ACC112 (cell line): ENCODE results near the gene IFI30.

Experiments used
- H2AFZ ChIP-seq: fragments of 200-600 bp; sonication (generic); one replicate; pipeline ENCODE4 v1.6.0; 2017; ENCODE audit warnings: antibody characterized with exemption, low read length; ENCODE audit not compliant: unreplicated experiment
- H3K27ac ChIP-seq: fragments of 200-600 bp; sonication (generic); 2 replicates; pipeline ENCODE4 v1.5.1; 2014; ENCODE audit warnings: low read depth, mild to moderate bottlenecking, antibody characterized with exemption, low read length, moderate library complexity
- H3K27me3 ChIP-seq: fragments of 200-600 bp; sonication (generic); 2 replicates; pipeline ENCODE4 v1.6.1; 2014; ENCODE audit warnings: mild to moderate bottlenecking, antibody characterized with exemption, low read length, moderate library complexity, mixed read lengths; ENCODE audit not compliant: insufficient read depth
- H3K36me3 ChIP-seq: fragments of 200-600 bp; sonication (generic); 2 replicates; pipeline ENCODE4 v1.6.1; 2016; ENCODE audit warnings: mild to moderate bottlenecking, antibody characterized with exemption, low read length, moderate library complexity, mixed read lengths; ENCODE audit not compliant: insufficient read depth
- H3K4me1 ChIP-seq: fragments of 200-600 bp; sonication (generic); one replicate; pipeline ENCODE4 v1.6.1; 2016; ENCODE audit warnings: low read length, mixed read lengths; ENCODE audit not compliant: insufficient read depth, unreplicated experiment, control insufficient read depth
- H3K4me3 ChIP-seq: fragments of 200-600 bp; sonication (generic); 2 replicates; pipeline ENCODE4 v1.5.1; 2014; ENCODE audit warnings: mild to moderate bottlenecking, low read depth, low read length
- H3K79me2 ChIP-seq: fragments of 200-600 bp; sonication (generic); one replicate; pipeline ENCODE4 v1.6.0; 2016; ENCODE audit warnings: low read length; ENCODE audit not compliant: control insufficient read depth, unreplicated experiment, insufficient read depth

IFI30 gene

GRCh38 chr19:18160493-18160970 lies 13.1 kb upstream of the IFI30 start:
- Histone ChIP-seq H3K36me3 (0 out of 2 replicates have a peak, but pooled peaks cover under 1% of the 10 kb centered on the region), H3K79me2 (no peaks in the 10 kb centered on the region), H3K27ac (no peak overlapping the region), H3K27me3 (no peaks in the 10 kb centered on the region), H3K4me3 (peak overlapping the region; percentile 57; the same call in 1 of the 2 replicates), H3K4me1 (peaks cover 10% of the 10 kb centered on the region), H2AFZ (no peak overlapping the region)

- no peaks in the 10 kb centered on the region for H3K79me2 ChIP-seq
- peaks cover 10% of the 10 kb centered on the region for H3K4me1 ChIP-seq
- no peak overlapping the region for H2AFZ ChIP-seq
- no peak overlapping the region for H3K27ac ChIP-seq
- H3K36me3 ChIP-seq: 0 out of 2 replicates have a peak, but pooled peaks cover 3% of the 10 kb centered on the region
- peak overlapping the region; percentile 57 for H3K4me3 ChIP-seq
- no peaks in the 10 kb centered on the region for H3K27me3 ChIP-seq
These were observed 12.5 kb upstream of the IFI30 start for GRCh38 chr19:18160971-18161635.

DNA sequence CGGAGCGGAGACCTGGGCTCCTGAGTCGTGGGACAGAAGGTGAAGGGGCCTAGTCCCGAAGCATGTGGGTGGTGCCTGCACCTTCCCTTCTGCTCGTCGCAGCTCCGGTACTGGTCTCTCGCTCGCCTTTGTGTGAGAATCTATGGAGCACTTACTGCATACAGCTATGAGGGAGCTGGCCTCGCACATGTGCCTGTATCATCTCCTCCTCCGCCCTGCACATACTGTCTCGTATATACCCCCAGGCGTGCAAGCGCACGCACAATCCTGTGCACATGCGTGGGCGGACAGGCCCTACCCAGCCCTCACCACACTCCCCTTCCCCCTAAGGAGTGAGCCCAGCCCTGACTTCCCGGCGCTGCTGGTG lies 12.0 kb upstream of the IFI30 start:
- H3K4me3 ChIP-seq: no peak overlapping the region
- no peak overlapping the region for H3K27ac ChIP-seq
- H3K27me3 ChIP-seq: no peaks in the 10 kb centered on the region
- no peak overlapping the region for H2AFZ ChIP-seq
- H3K79me2 ChIP-seq: no peaks in the 10 kb centered on the region
- 0 out of 2 replicates have a peak, but pooled peaks cover 3% of the 10 kb centered on the region for H3K36me3 ChIP-seq
- H3K4me1 ChIP-seq: peaks cover 8% of the 10 kb centered on the region

DNA sequence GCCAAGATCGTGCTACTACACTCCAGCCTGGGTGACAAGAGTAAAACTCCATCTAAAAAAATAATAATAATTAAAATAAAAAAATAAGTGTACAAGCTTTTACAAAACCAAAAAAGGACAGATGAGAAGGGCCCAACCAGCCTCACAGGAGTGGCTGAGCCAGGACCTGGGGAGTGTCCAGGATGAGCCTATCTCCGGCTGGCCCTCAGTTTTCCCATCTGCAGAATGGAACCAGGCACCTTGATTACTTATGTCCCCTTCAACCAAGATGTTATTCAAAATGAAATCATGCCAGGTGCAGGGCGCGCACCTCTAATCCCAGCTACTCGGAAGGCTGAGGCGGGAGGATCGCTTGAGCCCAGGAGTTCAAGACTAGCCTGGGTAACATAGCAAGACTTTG lies 9.5 kb upstream of the IFI30 start:
- no peak overlapping the region for H3K4me3 ChIP-seq
- 0 out of 2 replicates have a peak, but pooled peaks cover 3% of the 10 kb centered on the region for H3K36me3 ChIP-seq
- H3K4me1 ChIP-seq: no peaks in the 10 kb centered on the region
- no peaks in the 10 kb centered on the region for H3K27me3 ChIP-seq
- H2AFZ ChIP-seq: no peak overlapping the region
- no peaks in the 10 kb centered on the region for H3K79me2 ChIP-seq
- no peak overlapping the region for H3K27ac ChIP-seq

- H3K79me2 ChIP-seq: no peaks in the 10 kb centered on the region
- no peak overlapping the region for H2AFZ ChIP-seq
- H3K27me3 ChIP-seq: no peaks in the 10 kb centered on the region
- H3K36me3 ChIP-seq: 0 out of 2 replicates have a peak, but pooled peaks cover 3% of the 10 kb centered on the region
- no peaks in the 10 kb centered on the region for H3K4me1 ChIP-seq
- H3K27ac ChIP-seq: no peak overlapping the region
- H3K4me3 ChIP-seq: no peak overlapping the region
These were observed 7.6 kb upstream of the IFI30 start for GRCh38 chr19:18165794-18166544.

DNA sequence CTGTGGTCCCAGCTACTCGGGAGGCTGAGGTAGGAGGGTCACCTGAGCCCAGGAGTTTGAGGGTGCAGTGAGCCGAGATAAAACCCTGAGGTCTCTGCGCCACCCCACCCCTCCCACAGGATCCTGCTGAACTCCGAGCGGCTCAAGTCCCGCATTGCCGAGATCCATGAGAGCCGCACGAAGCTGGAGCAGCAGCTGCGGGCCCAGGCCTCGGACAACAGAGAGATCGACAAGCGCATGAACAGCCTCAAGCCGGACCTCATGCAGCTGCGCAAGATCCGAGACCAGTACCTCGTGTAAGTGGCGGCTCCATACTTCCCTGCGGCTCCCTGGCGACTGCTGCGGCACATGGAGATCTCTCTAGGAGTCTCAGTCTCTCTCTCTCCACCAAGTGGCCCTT lies 6.6 kb upstream of the IFI30 start:
- H3K4me1 ChIP-seq: no peaks in the 10 kb centered on the region
- no peak overlapping the region for H3K4me3 ChIP-seq
- no peaks in the 10 kb centered on the region for H3K79me2 ChIP-seq
- H3K36me3 ChIP-seq: 0 out of 2 replicates have a peak, but pooled peaks cover 3% of the 10 kb centered on the region
- no peak overlapping the region for H2AFZ ChIP-seq
- H3K27ac ChIP-seq: no peak overlapping the region
- H3K27me3 ChIP-seq: no peaks in the 10 kb centered on the region

GRCh38 chr19:18167975-18168645 lies 5.5 kb upstream of the IFI30 start:
- Histone ChIP-seq H3K4me1 (peaks cover 4% of the 10 kb centered on the region), H3K79me2 (no peaks in the 10 kb centered on the region), H3K27me3 (no peaks in the 10 kb centered on the region), H3K27ac (no peak overlapping the region), H2AFZ (no peak overlapping the region), H3K4me3 (no peak overlapping the region), H3K36me3 (0 out of 2 replicates have a peak, but pooled peaks cover 3% of the 10 kb centered on the region)

- peaks cover 7% of the 10 kb centered on the region for H3K4me1 ChIP-seq
- H3K79me2 ChIP-seq: no peaks in the 10 kb centered on the region
- H2AFZ ChIP-seq: no peak overlapping the region
- H3K27me3 ChIP-seq: no peaks in the 10 kb centered on the region
- H3K4me3 ChIP-seq: no peak overlapping the region
- 0 out of 2 replicates have a peak, but pooled peaks cover 3% of the 10 kb centered on the region for H3K36me3 ChIP-seq
- H3K27ac ChIP-seq: no peak overlapping the region
These were observed 4.8 kb upstream of the IFI30 start for GRCh38 chr19:18168673-18169381.

GRCh38 chr19:18170714-18171255 lies 2.8 kb upstream of the IFI30 start:
- Histone ChIP-seq H3K4me1 (peaks cover 7% of the 10 kb centered on the region), H3K27ac (no peak overlapping the region)

More at GRCh38 chr19:18170714-18171255, 2.8 kb upstream of the IFI30 start:
- no peaks in the 10 kb centered on the region for H3K79me2 ChIP-seq
- H2AFZ ChIP-seq: no peak overlapping the region
- H3K4me3 ChIP-seq: no peak overlapping the region
- H3K36me3 ChIP-seq: 0 out of 2 replicates have a peak, but pooled peaks cover under 1% of the 10 kb centered on the region
- no peaks in the 10 kb centered on the region for H3K27me3 ChIP-seq
